HepG2 (cell line): ENCODE measurements around the gene CSTPP1. TPM values are rescaled to one million over a fixed set of nuclear protein-coding genes. Genes with fewer than 3 reads are reported as not detected.

ENCODE experiments used
- ATAC-seq: fragments of 200-7000 bp; cut with Tn5 transposase; 3 replicates; pipeline ENCODE4 v1.9.1; 2020; ENCODE audit warnings: mild to moderate bottlenecking, moderate library complexity
- BruUV-seq: library from RNA; stranded (reverse); fragments of 400-500 nt; replicated peaks from 2 replicates; lab custom pipeline; 2021; lab: Mats Ljungman, UMichigan
- CTCF ChIA-PET: fragments of 300-600 bp; formaldehyde crosslinking; extraction: SDS; loops from one replicate; lab custom pipeline; 2021; ENCODE audit warnings: low total read pairs, inconsistent platforms, low intra/inter-chr PET ratio; lab: Yijun Ruan, JAX
- POLR2A ChIA-PET: fragments of 350-600 bp; sonication (Branson Sonifier 250); formaldehyde crosslinking; loops from one replicate; lab custom pipeline; 2020; ENCODE audit warnings: antibody characterized with exemption, inconsistent platforms; lab: Yijun Ruan, JAX
- DNase-seq: peaks from one replicate; pipeline ENCODE4 v3.0.0-alpha.2; 2015; ENCODE audit warnings: low spot score
- FAIRE-seq: peaks from 3 replicates; lab custom pipeline; 2011; peaks lifted over from hg19 to GRCh38; lab: Jason Lieb, UNC
- H2AFZ ChIP-seq: one replicate; pipeline ENCODE4 v1.6.1; 2011; ENCODE audit warnings: low read length, inconsistent platforms
- H3K27ac ChIP-seq: fragments of 300-600 bp; 3 replicates; pipeline ENCODE4 v1.8.0; 2011; ENCODE audit warnings: mixed run types, mild to moderate bottlenecking, mixed read lengths, low read length, inconsistent platforms; ENCODE audit not compliant: insufficient read depth; ENCODE audit errors: extremely low read length
- H3K27me3 ChIP-seq, 2 experiments: fragments of 200-600 bp in 1 of 2; 2 replicates in 1 of 2; 3 replicates in 1 of 2; pipeline versions ENCODE4 v1.6.0 to v1.8.0; 2011; ENCODE audit warnings: low read length in 2 of 2, mild to moderate bottlenecking in 2 of 2, moderate library complexity in 2 of 2, inconsistent platforms in 1 of 2; ENCODE audit not compliant: insufficient read depth in 2 of 2, control insufficient read depth in 1 of 2
- H3K36me3 ChIP-seq, 2 experiments: fragments of 200-600 bp in 1 of 2; replicated peaks in 1 of 2; 2 replicates in 1 of 2; 3 replicates in 1 of 2; pipeline versions ENCODE4 v1.5.1 to v1.8.0; 2011; ENCODE audit warnings: low read length in 2 of 2, inconsistent platforms in 1 of 2; ENCODE audit not compliant: insufficient read depth in 2 of 2, control insufficient read depth in 1 of 2
- H3K4me1 ChIP-seq: 2 replicates; pipeline ENCODE4 v1.5.1; 2012; ENCODE audit warnings: low read length, inconsistent platforms; ENCODE audit not compliant: insufficient read depth
- H3K4me2 ChIP-seq: 2 replicates; pipeline ENCODE4 v1.6.0; 2011; ENCODE audit warnings: low read depth, low read length, inconsistent platforms
- H3K4me3 ChIP-seq, 3 experiments: fragments of 200-600 bp in 1 of 3; sonication (generic), shearing (Covaris generic) in 1 of 3; replicated peaks in 1 of 3; 2 replicates each; pipeline ENCODE4 v1.5.1; 2011 to 2016; ENCODE audit warnings: low read length in 3 of 3, inconsistent platforms in 2 of 3, low read depth in 2 of 3, mild to moderate bottlenecking in 2 of 3, control low read depth in 1 of 3, mixed read lengths in 1 of 3; ENCODE audit not compliant: insufficient read depth in 1 of 3
- H3K79me2 ChIP-seq: one replicate; pipeline ENCODE4 v1.6.1; 2011; ENCODE audit warnings: low read length, inconsistent platforms; ENCODE audit not compliant: insufficient read depth
- H3K9ac ChIP-seq: 2 replicates; pipeline ENCODE4 v1.6.0; 2011; ENCODE audit warnings: mild to moderate bottlenecking, low read depth, low read length, inconsistent platforms; ENCODE audit not compliant: insufficient read depth
- H3K9me3 ChIP-seq: 2 replicates; pipeline ENCODE4 v1.5.1; 2012; ENCODE audit warnings: mild to moderate bottlenecking, low read length
- H4K20me1 ChIP-seq: 2 replicates; pipeline ENCODE4 v1.6.0; 2011; ENCODE audit warnings: inconsistent platforms, mild to moderate bottlenecking, low read length, moderate library complexity; ENCODE audit not compliant: insufficient read depth
- ASH2L ChIP-seq: fragments of 300-600, 200-600 bp; sonication (generic); IDR thresholded peaks from 2 replicates; pipeline ENCODE4 v1.7.0; 2017; ENCODE audit warnings: low read depth, mild to moderate bottlenecking, moderate library complexity, mixed read lengths, low read length; ENCODE audit not compliant: insufficient read length
- GATA4 ChIP-seq: sonication (generic); IDR thresholded peaks from 2 replicates; pipeline ENCODE4 v1.6.1; 2016; ENCODE audit warnings: antibody characterized with exemption, low read depth, borderline replicate concordance
- NCOA1 ChIP-seq: sonication (generic); formaldehyde crosslinking; IDR thresholded peaks from 2 replicates; pipeline ENCODE4 v1.9.0; 2021; ENCODE audit warnings: missing genetic modification reagents
- ONECUT2 ChIP-seq: sonication (generic); formaldehyde crosslinking; IDR thresholded peaks from 2 replicates; pipeline ENCODE4 v1.4.0; 2020; ENCODE audit warnings: missing genetic modification reagents
- RARG ChIP-seq: sonication (generic); formaldehyde crosslinking; IDR thresholded peaks from 2 replicates; pipeline ENCODE4 v1.4.0; 2020; ENCODE audit warnings: low read depth, mild to moderate bottlenecking, missing genetic modification reagents
- SAP130 ChIP-seq: IDR thresholded peaks from 2 replicates; pipeline ENCODE4 v1.6.1; 2016; ENCODE audit warnings: low read depth
- ZBTB42 ChIP-seq: sonication (generic); formaldehyde crosslinking; IDR thresholded peaks from 2 replicates; pipeline ENCODE4 v1.5.0; 2020; ENCODE audit warnings: mild to moderate bottlenecking, missing genetic modification reagents
- ZBTB7B ChIP-seq: sonication (generic); formaldehyde crosslinking; IDR thresholded peaks from 2 replicates; pipeline ENCODE4 v1.4.0; 2020; ENCODE audit warnings: missing genetic modification reagents
- ZNF331 ChIP-seq: sonication (generic); formaldehyde crosslinking; IDR thresholded peaks from 2 replicates; pipeline ENCODE4 v1.4.0; 2020; ENCODE audit warnings: missing genetic modification reagents
- WGBS: methylation state at CpG from one replicate; pipeline ENCODE4 v1.1.6; 2017; ENCODE audit warnings: low lambda C conversion rate; 5-methylcytosine and 5-hydroxymethylcytosine counted together
- in situ Hi-C: cut with HindIII; loops from 2 replicates; pipeline ENCODE4 v1.10.0; 2017; ENCODE audit warnings: low pct_unique_long_range_greater_than_20kb; ENCODE audit not compliant: extremely low pct_ligation_motif_present
- intact Hi-C: fragments of 100-400 bp; cut with micrococcal nuclease; formaldehyde crosslinking; loops from one replicate; pipeline ENCODE4 v1.10.0; 2022; ENCODE audit not compliant: unreplicated experiment
- polyA plus RNA-seq, 8 experiments: library from polyadenylated mRNA; depleted of rRNA in 3 of 8; stranded (reverse) in 7 of 8; unstranded in 1 of 8; fragments of >200 nt; fragmentation: Illumina TruSeq in 4 of 8; extraction: Trizol in 4 of 8; gene quantifications; 2 replicates each; pipeline versions ENCODE4 v1.2.1 to v1.2.3, GENCODE V29; 2011 to 2016; ENCODE audit warnings: low read depth in 4 of 8, missing spikeins in 1 of 8, mixed read lengths in 1 of 8; ENCODE audit not compliant: insufficient read depth in 1 of 8
- total RNA-seq, 5 experiments: library from RNA; depleted of rRNA; stranded (reverse); fragments of >200 nt; fragmentation: Illumina TruSeq; extraction: Trizol; gene quantifications; 2 replicates each; pipeline ENCODE4 v1.2.3, GENCODE V29; 2016; ENCODE audit warnings: low read depth in 1 of 5
- TF ChIP-seq, protein P1 (sequence below): sonication (generic); formaldehyde crosslinking; IDR thresholded peaks from 2 replicates; pipeline ENCODE4 v1.8.1; 2022; ENCODE audit warnings: low read depth, mild to moderate bottlenecking, missing genetic modification reagents

The CSTPP1 gene
- total and polyA plus RNA-seq, 2 of the 13 experiments (the other 11 are each of a cell fraction or from before 2014, with no cell fraction given), result 12.3 to 14.6 TPM

DNA sequence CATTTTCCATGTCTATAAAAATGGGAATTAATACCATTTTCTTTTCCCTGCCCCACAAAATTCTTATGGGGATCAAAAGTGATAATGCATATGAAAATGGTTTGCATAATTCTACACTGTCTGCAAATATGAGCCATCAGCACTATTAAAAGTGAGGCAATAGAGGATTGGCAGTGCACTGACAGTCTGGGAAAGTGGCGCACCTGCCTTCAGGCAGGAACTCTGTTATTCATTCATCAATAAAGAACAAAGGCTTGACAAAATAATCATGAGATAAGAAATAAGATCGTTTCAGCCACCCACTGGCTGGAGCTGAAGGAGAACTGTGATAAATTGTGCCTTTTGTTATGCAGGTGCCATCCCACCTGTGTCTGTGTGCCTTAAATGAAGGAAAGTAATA lies 190.7 kb downstream of the CSTPP1 start:
- POLR2A ChIA-PET, result no interaction called here
- no peak overlapping the region for H3K4me3 ChIP-seq
- no peak for FAIRE-seq
- no peaks in the 10 kb centered on the region for H3K9me3 ChIP-seq
- no peak for TF ChIP-seq ZNF331 (CRISPR knock-in tag)
- TF ChIP-seq NCOA1, result no peak
- TF ChIP-seq RARG, result no peak
- TF ChIP-seq, protein P1, sequence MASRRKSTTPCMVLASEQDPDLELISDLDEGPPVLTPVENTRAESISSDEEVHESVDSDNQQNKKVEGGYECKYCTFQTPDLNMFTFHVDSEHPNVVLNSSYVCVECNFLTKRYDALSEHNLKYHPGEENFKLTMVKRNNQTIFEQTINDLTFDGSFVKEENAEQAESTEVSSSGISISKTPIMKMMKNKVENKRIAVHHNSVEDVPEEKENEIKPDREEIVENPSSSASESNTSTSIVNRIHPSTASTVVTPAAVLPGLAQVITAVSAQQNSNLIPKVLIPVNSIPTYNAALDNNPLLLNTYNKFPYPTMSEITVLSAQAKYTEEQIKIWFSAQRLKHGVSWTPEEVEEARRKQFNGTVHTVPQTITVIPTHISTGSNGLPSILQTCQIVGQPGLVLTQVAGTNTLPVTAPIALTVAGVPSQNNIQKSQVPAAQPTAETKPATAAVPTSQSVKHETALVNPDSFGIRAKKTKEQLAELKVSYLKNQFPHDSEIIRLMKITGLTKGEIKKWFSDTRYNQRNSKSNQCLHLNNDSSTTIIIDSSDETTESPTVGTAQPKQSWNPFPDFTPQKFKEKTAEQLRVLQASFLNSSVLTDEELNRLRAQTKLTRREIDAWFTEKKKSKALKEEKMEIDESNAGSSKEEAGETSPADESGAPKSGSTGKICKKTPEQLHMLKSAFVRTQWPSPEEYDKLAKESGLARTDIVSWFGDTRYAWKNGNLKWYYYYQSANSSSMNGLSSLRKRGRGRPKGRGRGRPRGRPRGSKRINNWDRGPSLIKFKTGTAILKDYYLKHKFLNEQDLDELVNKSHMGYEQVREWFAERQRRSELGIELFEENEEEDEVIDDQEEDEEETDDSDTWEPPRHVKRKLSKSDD (CRISPR knock-in tag), result no peak
- TF ChIP-seq SAP130, result no peak
- TF ChIP-seq ZBTB7B (CRISPR knock-in tag), result no peak
- TF ChIP-seq ASH2L, result no peak
- TF ChIP-seq ONECUT2 (CRISPR knock-in tag), result no peak
- TF ChIP-seq ZBTB42 (CRISPR knock-in tag), result no peak
- no peak for TF ChIP-seq GATA4
- no peaks in the 10 kb centered on the region for H3K27me3 ChIP-seq
- intact Hi-C loops (no loop called here), in situ Hi-C loops (no loop called here)
- no peak for ATAC-seq
- 55% methylated on average over 2 of the region's 2 CpGs for WGBS
- no peaks in the 10 kb centered on the region for H3K36me3 ChIP-seq
- CTCF ChIA-PET, result no interaction called here
- no TSS peak for BruUV-seq
- H3K79me2 ChIP-seq, result no peaks in the 10 kb centered on the region
- no peak overlapping the region for H2AFZ ChIP-seq
- no peaks in the 10 kb centered on the region for H3K4me1 ChIP-seq
- no peak overlapping the region for H3K27ac ChIP-seq
- DNase-seq, result no peak
- no peak overlapping the region for H3K4me2 ChIP-seq
- no peak overlapping the region for H3K9ac ChIP-seq
- no peaks in the 10 kb centered on the region for H4K20me1 ChIP-seq
